HCT116 (cell line): ENCODE data around the gene B4GALT3. TPM values are rescaled to one million over a fixed set of nuclear protein-coding genes. Genes with fewer than 3 reads are reported as not detected.

ENCODE experiments used
- ATAC-seq: fragments of 200-7000 bp; cut with Tn5 transposase; 2 replicates; pipeline ENCODE4 v1.9.1; 2020; ENCODE audit warnings: mild to moderate bottlenecking, moderate library complexity
- BruUV-seq: library from RNA; stranded (reverse); fragments of 400-500 nt; replicated peaks from 2 replicates; lab custom pipeline; 2021; lab: Mats Ljungman, UMichigan
- CTCF ChIA-PET: fragments of 300-600 bp; sonication (Branson Sonifier 250); formaldehyde crosslinking; loops from one replicate; lab custom pipeline; 2021; ENCODE audit warnings: antibody characterized with exemption; lab: Charles Lee
- POLR2A ChIA-PET: fragments of 300-600, 350-600 bp; sonication (Branson Sonifier 250); formaldehyde crosslinking; loops from one replicate; lab custom pipeline; 2021; ENCODE audit warnings: antibody characterized with exemption; lab: Charles Lee
- RAD21 ChIA-PET, 2 experiments: fragments of 300-600 bp; sonication (Branson Sonifier 250); formaldehyde crosslinking; loops; one replicate each; lab custom pipeline; 2023; ENCODE audit warnings: low total read pairs in 2 of 2; ENCODE audit not compliant: uncharacterized antibody in 2 of 2, unreplicated experiment in 2 of 2, low non-redundant PET in 1 of 2; lab: Charles Lee
- DNase-seq: peaks from one replicate; pipeline ENCODE4 v3.0.0-alpha.2; 2010; ENCODE audit warnings: low read depth, low spot score
- H2AFZ ChIP-seq: fragments of 200-600 bp; shearing (Covaris generic), sonication (generic); 2 replicates; pipeline ENCODE4 v1.6.1; 2017; ENCODE audit warnings: low read depth, mixed run types, mixed read lengths, antibody characterized with exemption, low read length; ENCODE audit not compliant: poor library complexity, severe bottlenecking
- H3K27ac ChIP-seq: 2 replicates; pipeline ENCODE4 v1.5.1; 2012; ENCODE audit warnings: low read depth, low read length
- H3K27me3 ChIP-seq: fragments of 200-600 bp; sonication (generic); 2 replicates; pipeline ENCODE4 v1.6.1; 2016; ENCODE audit warnings: mixed run types, low read length, mixed read lengths; ENCODE audit not compliant: insufficient read depth
- H3K36me3 ChIP-seq, 2 experiments: fragments of 200-500 bp in 1 of 2; fragments of 200-600 bp in 1 of 2; sonication (Bioruptor generic) in 1 of 2; sonication (generic) in 1 of 2; 2 replicates each; pipeline versions ENCODE4 v1.5.1 to v1.6.1; 2014 to 2016; ENCODE audit warnings: low read length in 2 of 2, inconsistent platforms in 1 of 2, mixed read lengths in 1 of 2, mixed run types in 1 of 2; ENCODE audit not compliant: insufficient read depth in 2 of 2, control insufficient read depth in 1 of 2
- H3K4me1 ChIP-seq, 2 experiments: fragments of 200-600 bp in 1 of 2; sonication (generic) in 1 of 2; 2 replicates each; pipeline versions ENCODE4 v1.5.1 to v1.6.1; 2012 to 2017; ENCODE audit warnings: low read length in 2 of 2, inconsistent platforms in 1 of 2, mild to moderate bottlenecking in 1 of 2, mixed read lengths in 1 of 2, mixed run types in 1 of 2, moderate library complexity in 1 of 2; ENCODE audit not compliant: insufficient read depth in 2 of 2, control insufficient read depth in 1 of 2
- H3K4me2 ChIP-seq: fragments of 200-600 bp; sonication (generic); 2 replicates; pipeline ENCODE4 v1.6.1; 2017; ENCODE audit warnings: mixed run types, low read length, mixed read lengths
- H3K4me3 ChIP-seq, 2 experiments: fragments of 200-600 bp in 1 of 2; sonication (generic) in 1 of 2; replicated peaks in 1 of 2; 2 replicates each; pipeline ENCODE4 v1.5.1; 2011 to 2016; ENCODE audit warnings: low read length in 2 of 2, control low read depth in 1 of 2, low read depth in 1 of 2, mild to moderate bottlenecking in 1 of 2, mixed read lengths in 1 of 2, mixed run types in 1 of 2
- H3K79me2 ChIP-seq: fragments of 200-600 bp; sonication (generic); 2 replicates; pipeline ENCODE4 v1.6.1; 2017; ENCODE audit warnings: mild to moderate bottlenecking, mixed run types, low read length, moderate library complexity, mixed read lengths; ENCODE audit not compliant: insufficient read depth
- H3K9ac ChIP-seq: fragments of 200-600 bp; sonication (generic); 2 replicates; pipeline ENCODE4 v1.6.1; 2016; ENCODE audit warnings: low read length, mixed read lengths
- H3K9me2 ChIP-seq: fragments of 200-600 bp; sonication (generic), shearing (Covaris generic); 2 replicates; pipeline ENCODE4 v1.6.1; 2017; ENCODE audit warnings: mixed run types, mild to moderate bottlenecking, moderate library complexity; ENCODE audit not compliant: insufficient read depth
- H3K9me3 ChIP-seq, 2 experiments: fragments of 200-500 bp in 1 of 2; fragments of 200-600 bp in 1 of 2; sonication (Bioruptor generic) in 1 of 2; sonication (generic) in 1 of 2; 2 replicates each; pipeline ENCODE4 v1.6.1; 2014 to 2017; ENCODE audit warnings: low read length in 2 of 2, mixed read lengths in 2 of 2, inconsistent platforms in 1 of 2, low read depth in 1 of 2, mild to moderate bottlenecking in 1 of 2, mixed run types in 1 of 2, moderate library complexity in 1 of 2; ENCODE audit not compliant: control insufficient read depth in 1 of 2, insufficient read depth in 1 of 2
- H4K20me1 ChIP-seq: fragments of 200-600 bp; sonication (generic), shearing (Covaris generic); 2 replicates; pipeline ENCODE4 v1.6.1; 2017; ENCODE audit warnings: mixed run types, mild to moderate bottlenecking, moderate library complexity; ENCODE audit not compliant: insufficient read depth
- ATF3 ChIP-seq: IDR thresholded peaks from 2 replicates; pipeline ENCODE4 v1.6.1; 2012
- CBX3 ChIP-seq: IDR thresholded peaks from 2 replicates; pipeline ENCODE4 v1.6.1; 2012; ENCODE audit warnings: low read depth
- CEBPB ChIP-seq: IDR thresholded peaks from 2 replicates; pipeline ENCODE4 v1.6.1; 2012; ENCODE audit warnings: low read depth
- CTCF ChIP-seq, 3 experiments: fragments of 200-600 bp in 1 of 3; sonication (generic) in 1 of 3; IDR thresholded peaks in 2 of 3; conservative IDR thresholded peaks in 1 of 3; 2 replicates each; pipeline ENCODE4 v1.5.1; 2012 to 2017; ENCODE audit warnings: low read depth in 2 of 3, low read length in 2 of 3, antibody characterized with exemption in 1 of 3, borderline replicate concordance in 1 of 3, control low read depth in 1 of 3, mild to moderate bottlenecking in 1 of 3, mixed read lengths in 1 of 3, mixed run types in 1 of 3, moderate library complexity in 1 of 3; ENCODE audit not compliant: insufficient read depth in 1 of 3
- EGR1 ChIP-seq: IDR thresholded peaks from 2 replicates; pipeline ENCODE4 v1.6.1; 2012; ENCODE audit warnings: low read depth
- ELF1 ChIP-seq: IDR thresholded peaks from 2 replicates; pipeline ENCODE4 v1.6.1; 2012; ENCODE audit warnings: low read depth, borderline replicate concordance
- EZH2 ChIP-seq: fragments of 200-600 bp; sonication (generic); IDR thresholded peaks from 2 replicates; pipeline ENCODE4 v1.6.1; 2017; ENCODE audit warnings: antibody characterized with exemption, mixed run types
- EZH2phosphoT487 ChIP-seq: fragments of 200-600 bp; IDR thresholded peaks from 2 replicates; pipeline ENCODE4 v1.6.1; 2018; ENCODE audit warnings: antibody characterized with exemption, borderline replicate concordance
- FOSL1 ChIP-seq: IDR thresholded peaks from 2 replicates; pipeline ENCODE4 v1.6.1; 2012; ENCODE audit warnings: low read depth
- JUND ChIP-seq: IDR thresholded peaks from 2 replicates; pipeline ENCODE4 v1.6.1; 2012
- MAX ChIP-seq: IDR thresholded peaks from 2 replicates; pipeline ENCODE4 v1.6.1; 2012
- POLR2A ChIP-seq: IDR thresholded peaks from 2 replicates; pipeline ENCODE4 v1.7.0; 2011; ENCODE audit warnings: borderline replicate concordance; ENCODE audit not compliant: insufficient read depth, insufficient read length; ENCODE audit errors: extremely low read depth
- POLR2AphosphoS5 ChIP-seq: IDR thresholded peaks from 2 replicates; pipeline ENCODE4 v1.6.1; 2011; ENCODE audit warnings: mild to moderate bottlenecking, low read depth, low read length, moderate library complexity
- RAD21 ChIP-seq: IDR thresholded peaks from 2 replicates; pipeline ENCODE4 v1.6.1; 2012; ENCODE audit warnings: low read depth, mild to moderate bottlenecking
- SIN3A ChIP-seq: IDR thresholded peaks from 2 replicates; pipeline ENCODE4 v1.6.1; 2012; ENCODE audit warnings: low read depth
- SP1 ChIP-seq: IDR thresholded peaks from 2 replicates; pipeline ENCODE4 v1.6.1; 2012; ENCODE audit warnings: low read depth
- SRF ChIP-seq: IDR thresholded peaks from 2 replicates; pipeline ENCODE4 v1.6.1; 2012; ENCODE audit warnings: low read depth
- TCF7L2 ChIP-seq: IDR thresholded peaks from 2 replicates; pipeline ENCODE4 v1.7.0; 2011; ENCODE audit warnings: borderline replicate concordance, inconsistent platforms; ENCODE audit not compliant: insufficient read depth, insufficient read length; ENCODE audit errors: extremely low read depth
- YY1 ChIP-seq: IDR thresholded peaks from 2 replicates; pipeline ENCODE4 v1.6.1; 2011; ENCODE audit warnings: low read length, low read depth, moderate library complexity, mild to moderate bottlenecking; ENCODE audit not compliant: insufficient replicate concordance; ENCODE audit errors: extremely low read depth
- ZBTB33 ChIP-seq: IDR thresholded peaks from 2 replicates; pipeline ENCODE4 v1.6.1; 2011; ENCODE audit warnings: mild to moderate bottlenecking, low read length, moderate library complexity; ENCODE audit not compliant: insufficient replicate concordance; ENCODE audit errors: extremely low read depth
- ZFX ChIP-seq: fragments of 450-650 bp; IDR thresholded peaks from 2 replicates; pipeline ENCODE4 v1.6.1; 2017
- ZNF274 ChIP-seq: fragments of 200-500 bp; sonication (Bioruptor generic); IDR thresholded peaks from 2 replicates; pipeline ENCODE4 v1.6.1; 2014; ENCODE audit warnings: mild to moderate bottlenecking, low read depth, low read length, inconsistent platforms
- intact Hi-C: fragments of 100-400 bp; cut with micrococcal nuclease; formaldehyde crosslinking; loops from 2 replicates; pipeline ENCODE4 v1.10.0; 2022
- total RNA-seq: library from RNA; stranded (reverse); gene quantifications from one replicate; pipeline ENCODE4 v1.2.1, GENCODE V29; 2021; ENCODE audit not compliant: unreplicated experiment

B4GALT3 gene
- total RNA-seq, 1 experiment from 2014 or later, result 53.7 TPM

GRCh38 chr1:161132410-161133219, 44.7 kb downstream of the B4GALT3 start, which contains the start of gene DEDD:
TSS of gene DEDD (minus strand) at chr1:161132667. CDS start at chr1:161124462, 8,205 bp downstream.
- Histone ChIP-seq H3K9me3 (no peaks in the 10 kb centered on the region), H3K36me3 (peaks cover 16% of the 10 kb centered on the region in 2 experiments; a peak in 3 of 4 replicates), H3K27me3 (no peaks in the 10 kb centered on the region), H4K20me1 (no peaks in the 10 kb centered on the region), H3K4me3 (peak within 1 kb of the TSS; percentile 81 to 85), H3K79me2 (peaks cover 56% of the 10 kb centered on the region), H3K4me2 (peak within 1 kb of the TSS; percentile 89), H2AFZ (no peak within 1 kb of the TSS), H3K4me1 (peaks cover 10 to 20% of the 10 kb centered on the region in 2 experiments; a peak in 3 of 4 replicates), H3K27ac (peak within 1 kb of the TSS; percentile 91), H3K9me2 (no peaks in the 10 kb centered on the region), H3K9ac (peak within 1 kb of the TSS; percentile 81)
- intact Hi-C loops, result loop anchor here (2.0 kb wide), 1 partner anchor 14 kb away; the partner anchor contains the start of genes NIT1 and PFDN2
- ATAC-seq (peak; percentile 86), DNase-seq (peak; percentile 98)
- POLR2A ChIA-PET, result interaction anchor here (0.9 to 2.6 kb wide), 14 partner anchors 11 to 135 kb away, joined by 3 to 16 read pairs (median 4); partner anchors contain the start of genes F11R, NIT1, PFDN2 and PPOX
- CTCF ChIA-PET, result interaction anchor here (1.0 to 1.4 kb wide), 4 partner anchors 15 to 93 kb away, joined by 3 to 7 read pairs (median 4); partner anchors contain the start of genes NIT1, PFDN2, PPOX and TOMM40L
- no TSS peak for BruUV-seq
- RAD21 ChIA-PET, result interaction anchor here in 1 of 2 experiments (1.2 kb wide), 1 partner anchor 15 kb away, joined by 3 read pairs; the partner anchor contains the start of genes NIT1 and PFDN2
- TF ChIP-seq ZBTB33 (peak; percentile 36), EZH2 (no peak), MAX (peak; percentile 39), POLR2AphosphoS5 (peak; percentile 44), ZFX (peak; percentile 60; the same call in 1 of the 2 replicates), JUND (peak; percentile 45; the same call in 1 of the 2 replicates), FOSL1 (peak; percentile 60; the same call in 1 of the 2 replicates), YY1 (peak; percentile 97), SRF (no peak), CEBPB (no peak), ELF1 (peak; percentile 49; the same call in 1 of the 2 replicates), CTCF (IDR thresholded peaks at IDR 0.05 in 2 of 3, conservative IDR thresholded peaks at IDR 0.05 in 1 of 3; ENCODE audit: borderline replicate concordance in 1 of 3, insufficient read depth in 1 of 3, low read depth in 2 of 3, low read length in 2 of 3) (no peak), EZH2phosphoT487 (no peak), EGR1 (peak; percentile 94), TCF7L2 (no peak), SIN3A (no peak; the same call in 1 of the 2 replicates), ATF3 (no peak), SP1 (peak; percentile 30), POLR2A (peak; percentile 31), CBX3 (peak; percentile 58; the same call in 1 of the 2 replicates), RAD21 (no peak), ZNF274 (no peak)
